ENCODE results near the gene DOK5.

GRCh38 chr20:54534101-54534500 lies 58.7 kb downstream of the DOK5 start:
- TF ChIP-seq GATA2 (IDR thresholded peaks at IDR 0.05; ENCODE audit: low read depth, low read length) (no peak), GATA3 (IDR thresholded peaks at IDR 0.05; ENCODE audit: low read depth, low read length) (no peak)

Measured in SH-SY5Y (cell line).